Liver (tissue), 9 donors: ENCODE results near the gene ANXA6. TPM values are rescaled to one million over a fixed set of nuclear protein-coding genes. Genes with fewer than 3 reads are reported as not detected.

Experiments used
- DNase-seq: peaks from one replicate; pipeline ENCODE4 v3.0.0-alpha.2; 2017; ENCODE audit warnings: low spot score
- H3K27ac ChIP-seq, 2 donors: one replicate each; pipeline ENCODE4 v1.7.0; 2013; ENCODE audit warnings: inconsistent platforms in 2 of 2, low read length in 2 of 2, control low read depth in 1 of 2, low read depth in 1 of 2, mild to moderate bottlenecking in 1 of 2
- H3K27me3 ChIP-seq, 4 donors: one replicate each; pipeline versions ENCODE4 v1.6.1 to v1.7.0; 2013; ENCODE audit warnings: low read length in 3 of 4, inconsistent platforms in 1 of 4, mild to moderate bottlenecking in 1 of 4, moderate library complexity in 1 of 4; ENCODE audit not compliant: control insufficient read depth in 4 of 4, insufficient read depth in 4 of 4
- H3K36me3 ChIP-seq, 4 donors: one replicate each; pipeline versions ENCODE4 v1.6.1 to v1.7.0; 2013; ENCODE audit warnings: low read length in 3 of 4, mild to moderate bottlenecking in 3 of 4, low read depth in 1 of 4, moderate library complexity in 1 of 4; ENCODE audit not compliant: control insufficient read depth in 4 of 4, insufficient read depth in 3 of 4
- H3K4me1 ChIP-seq, 4 donors: one replicate each; pipeline versions ENCODE4 v1.6.1 to v1.7.0; 2013; ENCODE audit warnings: low read length in 3 of 4, mild to moderate bottlenecking in 3 of 4, moderate library complexity in 1 of 4; ENCODE audit not compliant: control insufficient read depth in 4 of 4, insufficient read depth in 4 of 4
- H3K4me3 ChIP-seq, 3 donors: one replicate each; pipeline versions ENCODE4 v1.6.1 to v1.7.0; 2013; ENCODE audit warnings: low read length in 3 of 3, control low read depth in 1 of 3, low read depth in 1 of 3, mild to moderate bottlenecking in 1 of 3
- H3K9ac ChIP-seq, 2 donors: one replicate each; pipeline ENCODE4 v1.7.0; 2013; ENCODE audit warnings: low read length in 2 of 2, mild to moderate bottlenecking in 2 of 2, moderate library complexity in 2 of 2, control low read depth in 1 of 2, low read depth in 1 of 2
- H3K9me3 ChIP-seq, 4 donors: one replicate each; pipeline versions ENCODE4 v1.6.1 to v1.7.0; 2013; ENCODE audit warnings: low read length in 3 of 4; ENCODE audit not compliant: control insufficient read depth in 4 of 4
- ATF3 ChIP-seq: IDR thresholded peaks from 2 replicates; pipeline ENCODE4 v1.6.1; 2016; ENCODE audit warnings: antibody characterized with exemption
- CTCF ChIP-seq: fragments of 150-350 bp; IDR thresholded peaks from 2 replicates; pipeline ENCODE4 v1.5.1; 2017; ENCODE audit warnings: improper control_type of control experiment, low read depth, low read length; ENCODE audit not compliant: missing input control
- EGR1 ChIP-seq, 2 donors: IDR thresholded peaks; 2 replicates each; pipeline ENCODE4 v1.6.1; 2016 to 2018; ENCODE audit warnings: antibody characterized with exemption in 2 of 2, low read depth in 2 of 2
- FOXA1 ChIP-seq: IDR thresholded peaks from 2 replicates; pipeline ENCODE4 v1.6.1; 2016; ENCODE audit warnings: antibody characterized with exemption
- HNF4A ChIP-seq, 2 donors: conservative IDR thresholded peaks; 2 replicates each; pipeline ENCODE4 v1.6.1; 2016; ENCODE audit warnings: antibody characterized with exemption in 2 of 2, mild to moderate bottlenecking in 2 of 2
- HNF4G ChIP-seq: IDR thresholded peaks from 2 replicates; pipeline ENCODE4 v1.6.1; 2016; ENCODE audit warnings: antibody characterized with exemption
- JUND ChIP-seq, 2 donors: IDR thresholded peaks; 2 replicates each; pipeline ENCODE4 v1.6.1; 2016; ENCODE audit warnings: antibody characterized with exemption in 2 of 2
- MAX ChIP-seq: IDR thresholded peaks from 2 replicates; pipeline ENCODE4 v1.6.1; 2016; ENCODE audit warnings: antibody characterized with exemption
- NR2F2 ChIP-seq: IDR thresholded peaks from 2 replicates; pipeline ENCODE4 v1.6.1; 2016; ENCODE audit warnings: antibody characterized with exemption
- RAD21 ChIP-seq, 2 donors: IDR thresholded peaks; 2 replicates each; pipeline ENCODE4 v1.6.1; 2016; ENCODE audit warnings: antibody characterized with exemption in 2 of 2, mild to moderate bottlenecking in 2 of 2
- REST ChIP-seq: IDR thresholded peaks from 2 replicates; pipeline ENCODE4 v1.6.1; 2016; ENCODE audit warnings: antibody characterized with exemption, mild to moderate bottlenecking
- RXRA ChIP-seq, 2 donors: IDR thresholded peaks; 2 replicates each; pipeline ENCODE4 v1.6.1; 2017 to 2018; ENCODE audit warnings: antibody characterized with exemption in 2 of 2, mild to moderate bottlenecking in 1 of 2
- TAF1 ChIP-seq: conservative IDR thresholded peaks from 2 replicates; pipeline ENCODE4 v1.6.1; 2016; ENCODE audit warnings: antibody characterized with exemption, mild to moderate bottlenecking
- ZBTB33 ChIP-seq: IDR thresholded peaks from 2 replicates; pipeline ENCODE4 v1.6.1; 2016; ENCODE audit warnings: antibody characterized with exemption
- WGBS: extraction: QIAGEN DNeasy Blood & Tissue Kit; methylation state at CpG from one replicate; pipeline ENCODE4 v1.1.7; 2013; 5-methylcytosine and 5-hydroxymethylcytosine counted together
- polyA plus RNA-seq, 2 donors: library from polyadenylated mRNA; stranded (reverse) in 1 of 2; unstranded in 1 of 2; fragments of 200-250 nt in 1 of 2; fragments of >200 nt in 1 of 2; fragmentation: Nextera tagmentation in 1 of 2; extraction: Ambion mirVana in 1 of 2; gene quantifications; one replicate each; pipeline versions ENCODE4 v1.2.1 to v1.2.3, GENCODE V29; 2013 to 2015
- total RNA-seq, 2 donors: library from RNA; depleted of rRNA; stranded (reverse); fragments of >200 nt; gene quantifications; one replicate each; pipeline ENCODE4 v1.2.3, GENCODE V29; 2014
- donor health status: healthy.
- donor health status: healthy.
- donor health status: healthy.
- donor health status: healthy.
- donor health status: healthy.

The ANXA6 gene
- total and polyA plus RNA-seq, 4 donors: 52.7 to 215 (median 126) TPM

GRCh38 chr5:151186052-151186451 is 28.5 kb upstream of the ANXA6 start:
- WGBS: 68% methylated on average over 5 of the region's 5 CpGs
- no peak overlapping the region for H3K4me3 ChIP-seq
- H3K9me3 ChIP-seq: no peaks in the 10 kb centered on the region
- H3K4me1 ChIP-seq: no peaks in the 10 kb centered on the region
- no peak overlapping the region for H3K9ac ChIP-seq
- TF ChIP-seq CTCF (no peak), HNF4A (conservative IDR thresholded peaks at IDR 0.05) (no peak), EGR1 (IDR thresholded peaks at IDR 0.05; ENCODE audit: low read depth in 2 of 2) (no peak), JUND (IDR thresholded peaks at IDR 0.05) (no peak)
- H3K36me3 ChIP-seq: peaks cover 0 to 12% (median 7%) of the 10 kb centered on the region in 4 donors
- H3K27me3 ChIP-seq: no peaks in the 10 kb centered on the region
- H3K27ac ChIP-seq: no peak overlapping the region
- DNase-seq: no peak

GRCh38 chr5:151184316-151185042 is 26.9 kb upstream of the ANXA6 start:
- DNase-seq: no peak
- no peaks in the 10 kb centered on the region for H3K9me3 ChIP-seq
- no peak for TF ChIP-seq MAX
- no peak for TF ChIP-seq RXRA (IDR thresholded peaks at IDR 0.05)
- no peak for TF ChIP-seq RAD21 (IDR thresholded peaks at IDR 0.05)
- TF ChIP-seq HNF4G: no peak
- no peak for TF ChIP-seq NR2F2
- no peak for TF ChIP-seq FOXA1
- no peak for TF ChIP-seq EGR1 (IDR thresholded peaks at IDR 0.05; ENCODE audit: low read depth in 2 of 2)
- no peak for TF ChIP-seq ATF3
- WGBS: 87% methylated on average over 10 of the region's 10 CpGs
- H3K36me3 ChIP-seq: peaks cover 0 to 12% (median 7%) of the 10 kb centered on the region in 4 donors
- H3K27me3 ChIP-seq: no peaks in the 10 kb centered on the region
- H3K4me3 ChIP-seq: no peak overlapping the region
- H3K4me1 ChIP-seq: no peaks in the 10 kb centered on the region
- H3K27ac ChIP-seq: no peak overlapping the region
- no peak overlapping the region for H3K9ac ChIP-seq

- no peaks in the 10 kb centered on the region for H3K27me3 ChIP-seq
- H3K4me1 ChIP-seq: no peaks in the 10 kb centered on the region
- no peak for DNase-seq
- WGBS: 95% methylated on average over 7 of the region's 7 CpGs
- no peak overlapping the region for H3K9ac ChIP-seq
- H3K9me3 ChIP-seq: no peaks in the 10 kb centered on the region
- H3K4me3 ChIP-seq: no peak overlapping the region
- H3K36me3 ChIP-seq: peaks cover 0 to 12% (median 7%) of the 10 kb centered on the region in 4 donors
- no peak overlapping the region for H3K27ac ChIP-seq
- TF ChIP-seq RXRA (IDR thresholded peaks at IDR 0.05): no peak
- TF ChIP-seq HNF4A (conservative IDR thresholded peaks at IDR 0.05): no peak
- no peak for TF ChIP-seq ZBTB33
- no peak for TF ChIP-seq TAF1
- TF ChIP-seq JUND (IDR thresholded peaks at IDR 0.05): no peak
- TF ChIP-seq MAX: no peak
- no peak for TF ChIP-seq REST
- TF ChIP-seq HNF4G: no peak
- no peak for TF ChIP-seq CTCF
Measured at GRCh38 chr5:151183456-151184245, 26.1 kb upstream of the ANXA6 start.
